ENCODE measurements around the gene RNU6-9. TPM values are rescaled to one million over a fixed set of nuclear protein-coding genes. Genes with fewer than 3 reads are reported as not detected.

RNU6-9 gene
- total and polyA plus RNA-seq, 2 of the 13 experiments (the other 11 are each of a cell fraction or from before 2014, with no cell fraction given) = under 0.01 TPM; not detected in 1

DNA sequence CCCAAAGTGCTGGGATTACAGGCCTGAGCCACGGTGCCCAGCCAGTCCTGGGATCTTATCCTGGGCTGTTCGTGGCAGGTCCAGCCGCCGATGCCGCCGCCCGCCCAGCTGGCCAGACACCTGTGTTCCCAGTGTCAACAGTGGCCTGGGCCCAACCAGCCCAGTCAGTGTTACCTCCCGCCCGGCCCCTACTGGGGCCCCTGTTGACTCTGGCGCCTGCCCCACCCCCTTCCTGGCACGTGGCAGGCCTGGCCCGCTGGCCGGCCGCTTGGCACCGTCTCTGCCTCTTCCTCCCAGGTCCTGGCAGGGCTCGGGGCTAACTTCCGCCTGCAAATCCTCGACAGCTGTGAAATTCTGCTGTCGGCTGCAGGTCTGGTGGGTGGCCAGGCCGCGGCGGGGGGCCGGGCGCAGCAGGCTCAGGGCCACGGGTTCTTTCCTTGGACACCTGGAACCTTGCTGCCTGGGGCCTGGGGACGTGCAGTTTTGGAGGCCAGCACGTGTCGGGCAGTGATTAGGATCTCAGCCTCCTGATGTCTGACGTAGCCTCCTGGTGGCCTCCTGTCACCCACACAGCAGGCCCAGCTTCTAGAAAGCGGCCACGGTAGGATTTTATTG, 41.7 kb downstream of the RNU6-9 start (continued):
- TF ChIP-seq ZNF83 (CRISPR knock-in tag; IDR thresholded peaks at IDR 0.05; ENCODE audit: borderline replicate concordance) = peak; percentile 25; the same call in 1 of the 2 replicates
- TF ChIP-seq, protein P1, sequence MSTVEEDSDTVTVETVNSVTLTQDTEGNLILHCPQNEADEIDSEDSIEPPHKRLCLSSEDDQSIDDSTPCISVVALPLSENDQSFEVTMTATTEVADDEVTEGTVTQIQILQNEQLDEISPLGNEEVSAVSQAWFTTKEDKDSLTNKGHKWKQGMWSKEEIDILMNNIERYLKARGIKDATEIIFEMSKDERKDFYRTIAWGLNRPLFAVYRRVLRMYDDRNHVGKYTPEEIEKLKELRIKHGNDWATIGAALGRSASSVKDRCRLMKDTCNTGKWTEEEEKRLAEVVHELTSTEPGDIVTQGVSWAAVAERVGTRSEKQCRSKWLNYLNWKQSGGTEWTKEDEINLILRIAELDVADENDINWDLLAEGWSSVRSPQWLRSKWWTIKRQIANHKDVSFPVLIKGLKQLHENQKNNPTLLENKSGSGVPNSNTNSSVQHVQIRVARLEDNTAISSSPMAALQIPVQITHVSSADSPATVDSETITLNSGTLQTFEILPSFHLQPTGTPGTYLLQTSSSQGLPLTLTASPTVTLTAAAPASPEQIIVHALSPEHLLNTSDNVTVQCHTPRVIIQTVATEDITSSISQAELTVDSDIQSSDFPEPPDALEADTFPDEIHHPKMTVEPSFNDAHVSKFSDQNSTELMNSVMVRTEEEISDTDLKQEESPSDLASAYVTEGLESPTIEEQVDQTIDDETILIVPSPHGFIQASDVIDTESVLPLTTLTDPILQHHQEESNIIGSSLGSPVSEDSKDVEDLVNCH (CRISPR knock-in tag; IDR thresholded peaks at IDR 0.05) = no peak
- peak; percentile 94 for TF ChIP-seq ZBTB38 (CRISPR knock-in tag; IDR thresholded peaks at IDR 0.05)
- TF ChIP-seq DR1 (CRISPR knock-in tag; IDR thresholded peaks at IDR 0.05) = 0 out of 2 replicates have a peak, but pooled peaks have one; percentile 33
- no peak for TF ChIP-seq ZNF615 (CRISPR knock-in tag; IDR thresholded peaks at IDR 0.05; ENCODE audit: borderline replicate concordance)
- TF ChIP-seq XRCC5 (optimal IDR thresholded peaks at IDR 0.05; ENCODE audit: low read length) = no peak
- peak; percentile 81 for TF ChIP-seq FOSL2 (CRISPR knock-in tag; IDR thresholded peaks at IDR 0.05)
- TF ChIP-seq, protein P2, sequence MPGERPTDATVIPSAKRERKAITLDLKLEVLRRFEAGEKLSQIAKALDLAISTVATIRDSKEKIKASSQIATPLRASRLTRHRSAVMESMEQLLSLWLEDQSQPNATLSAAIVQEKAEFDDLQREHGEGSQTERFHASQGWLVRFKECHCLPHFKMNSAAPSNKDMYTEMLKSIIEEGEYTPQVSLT (CRISPR knock-in tag; IDR thresholded peaks at IDR 0.05; ENCODE audit: borderline replicate concordance, low read depth) = no peak
- TF ChIP-seq ZNF496 (CRISPR knock-in tag; IDR thresholded peaks at IDR 0.05; ENCODE audit: insufficient replicate concordance) = no peak
- no peak; the same call in 1 of the 2 replicates for TF ChIP-seq SMC3 (IDR thresholded peaks at IDR 0.05; ENCODE audit: low read length)
- TF ChIP-seq, protein P3, sequence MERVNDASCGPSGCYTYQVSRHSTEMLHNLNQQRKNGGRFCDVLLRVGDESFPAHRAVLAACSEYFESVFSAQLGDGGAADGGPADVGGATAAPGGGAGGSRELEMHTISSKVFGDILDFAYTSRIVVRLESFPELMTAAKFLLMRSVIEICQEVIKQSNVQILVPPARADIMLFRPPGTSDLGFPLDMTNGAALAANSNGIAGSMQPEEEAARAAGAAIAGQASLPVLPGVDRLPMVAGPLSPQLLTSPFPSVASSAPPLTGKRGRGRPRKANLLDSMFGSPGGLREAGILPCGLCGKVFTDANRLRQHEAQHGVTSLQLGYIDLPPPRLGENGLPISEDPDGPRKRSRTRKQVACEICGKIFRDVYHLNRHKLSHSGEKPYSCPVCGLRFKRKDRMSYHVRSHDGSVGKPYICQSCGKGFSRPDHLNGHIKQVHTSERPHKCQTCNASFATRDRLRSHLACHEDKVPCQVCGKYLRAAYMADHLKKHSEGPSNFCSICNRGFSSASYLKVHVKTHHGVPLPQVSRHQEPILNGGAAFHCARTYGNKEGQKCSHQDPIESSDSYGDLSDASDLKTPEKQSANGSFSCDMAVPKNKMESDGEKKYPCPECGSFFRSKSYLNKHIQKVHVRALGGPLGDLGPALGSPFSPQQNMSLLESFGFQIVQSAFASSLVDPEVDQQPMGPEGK (CRISPR knock-in tag; IDR thresholded peaks at IDR 0.05) = peak; percentile 99
- TF ChIP-seq ZNF678 (CRISPR knock-in tag; IDR thresholded peaks at IDR 0.05) = peak; percentile 95; the same call in 1 of the 2 replicates
- TF ChIP-seq ZNF331 (CRISPR knock-in tag; IDR thresholded peaks at IDR 0.05) = peak; percentile 92
- TF ChIP-seq HNF4A (CRISPR knock-in tag; IDR thresholded peaks at IDR 0.05) = peak; percentile 69
- no peak for TF ChIP-seq ZNF790 (CRISPR knock-in tag; IDR thresholded peaks at IDR 0.05; ENCODE audit: borderline replicate concordance)
- TF ChIP-seq RFXANK (CRISPR knock-in tag; IDR thresholded peaks at IDR 0.05) = peak; percentile 70; the same call in 1 of the 2 replicates
- TF ChIP-seq ZFP41 (CRISPR knock-in tag; IDR thresholded peaks at IDR 0.05; ENCODE audit: borderline replicate concordance) = 0 out of 2 replicates have a peak, but pooled peaks have one; percentile 55
- TF ChIP-seq ZNF761 (CRISPR knock-in tag; conservative IDR thresholded peaks at IDR 0.05) = no peak
- TF ChIP-seq SIN3B (IDR thresholded peaks at IDR 0.05; ENCODE audit: low read length) = no peak
- TF ChIP-seq AHR (CRISPR knock-in tag; IDR thresholded peaks at IDR 0.05) = peak; percentile 72; the same call in 1 of the 2 replicates
- peak; percentile 95 for TF ChIP-seq MED1 (CRISPR knock-in tag; IDR thresholded peaks at IDR 0.05)
- TF ChIP-seq ZNF777 (CRISPR knock-in tag; IDR thresholded peaks at IDR 0.05) = 0 out of 2 replicates have a peak, but pooled peaks have one; percentile 24
- TF ChIP-seq, protein P4, sequence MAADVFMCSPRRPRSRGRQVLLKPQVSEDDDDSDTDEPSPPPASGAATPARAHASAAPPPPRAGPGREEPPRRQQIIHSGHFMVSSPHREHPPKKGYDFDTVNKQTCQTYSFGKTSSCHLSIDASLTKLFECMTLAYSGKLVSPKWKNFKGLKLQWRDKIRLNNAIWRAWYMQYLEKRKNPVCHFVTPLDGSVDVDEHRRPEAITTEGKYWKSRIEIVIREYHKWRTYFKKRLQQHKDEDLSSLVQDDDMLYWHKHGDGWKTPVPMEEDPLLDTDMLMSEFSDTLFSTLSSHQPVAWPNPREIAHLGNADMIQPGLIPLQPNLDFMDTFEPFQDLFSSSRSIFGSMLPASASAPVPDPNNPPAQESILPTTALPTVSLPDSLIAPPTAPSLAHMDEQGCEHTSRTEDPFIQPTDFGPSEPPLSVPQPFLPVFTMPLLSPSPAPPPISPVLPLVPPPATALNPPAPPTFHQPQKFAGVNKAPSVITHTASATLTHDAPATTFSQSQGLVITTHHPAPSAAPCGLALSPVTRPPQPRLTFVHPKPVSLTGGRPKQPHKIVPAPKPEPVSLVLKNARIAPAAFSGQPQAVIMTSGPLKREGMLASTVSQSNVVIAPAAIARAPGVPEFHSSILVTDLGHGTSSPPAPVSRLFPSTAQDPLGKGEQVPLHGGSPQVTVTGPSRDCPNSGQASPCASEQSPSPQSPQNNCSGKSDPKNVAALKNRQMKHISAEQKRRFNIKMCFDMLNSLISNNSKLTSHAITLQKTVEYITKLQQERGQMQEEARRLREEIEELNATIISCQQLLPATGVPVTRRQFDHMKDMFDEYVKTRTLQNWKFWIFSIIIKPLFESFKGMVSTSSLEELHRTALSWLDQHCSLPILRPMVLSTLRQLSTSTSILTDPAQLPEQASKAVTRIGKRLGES (CRISPR knock-in tag; IDR thresholded peaks at IDR 0.05; ENCODE audit: borderline replicate concordance) = peak; percentile 84; the same call in 1 of the 2 replicates
- TF ChIP-seq EED (CRISPR knock-in tag; IDR thresholded peaks at IDR 0.05) = no peak

Measured in HepG2 (cell line).